ENCODE data around the gene ITPRID2.

GRCh38 chr2:181907057-181907456, 15.5 kb downstream of the ITPRID2 start:
- TF ChIP-seq POLR2A (IDR thresholded peaks at IDR 0.05; ENCODE audit: low read length) (no peak), GATA1 (IDR thresholded peaks at IDR 0.05; ENCODE audit: low read depth, low read length) (no peak)

Data from erythroblast (primary cell).